EL (cell line): ENCODE data around the gene PEPD.

Source experiments
- DNase-seq: peaks from one replicate; pipeline ENCODE4 v3.0.0-alpha.2; 2016

The PEPD gene

GRCh38 chr19:33346665-33347064 is 174.9 kb downstream of the PEPD start:
- no peak for DNase-seq

- DNase-seq, result no peak
These were observed 176.4 kb downstream of the PEPD start for GRCh38 chr19:33345163-33345562.

GRCh38 chr19:33344573-33344925 is 177.0 kb downstream of the PEPD start:
- DNase-seq, result no peak

- no peak for DNase-seq
These were observed 177.6 kb downstream of the PEPD start for GRCh38 chr19:33343859-33344572.

- DNase-seq, result no peak
These were observed 178.3 kb downstream of the PEPD start for GRCh38 chr19:33343301-33343700.

- DNase-seq, result no peak
These were observed 180.6 kb downstream of the PEPD start for GRCh38 chr19:33340991-33341390.

GRCh38 chr19:33339016-33339984 is 182.3 kb downstream of the PEPD start:
- no peak for DNase-seq
